ENCODE measurements around the gene ZNF878.

DNA sequence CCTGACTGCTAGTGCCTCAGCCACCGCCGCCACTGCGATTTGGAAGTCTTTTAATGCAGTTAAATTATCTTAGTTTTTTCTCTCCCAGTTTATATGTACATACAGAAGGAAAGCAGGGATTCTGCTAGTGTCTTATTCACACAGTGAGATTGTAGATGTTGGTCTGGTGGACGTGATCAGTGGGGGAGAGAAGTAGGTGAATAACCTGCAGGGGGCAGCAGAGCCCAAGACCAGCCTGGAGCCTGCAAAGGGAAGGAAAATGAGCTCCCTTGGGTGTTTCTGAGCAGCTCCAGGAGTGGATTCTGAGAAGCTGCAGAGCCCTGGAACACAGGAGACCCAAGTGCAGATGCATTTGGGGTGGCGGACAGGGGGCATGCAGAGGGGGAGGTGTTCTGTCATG, 38.0 kb upstream of the ZNF878 start:
- TF ChIP-seq, protein P1, sequence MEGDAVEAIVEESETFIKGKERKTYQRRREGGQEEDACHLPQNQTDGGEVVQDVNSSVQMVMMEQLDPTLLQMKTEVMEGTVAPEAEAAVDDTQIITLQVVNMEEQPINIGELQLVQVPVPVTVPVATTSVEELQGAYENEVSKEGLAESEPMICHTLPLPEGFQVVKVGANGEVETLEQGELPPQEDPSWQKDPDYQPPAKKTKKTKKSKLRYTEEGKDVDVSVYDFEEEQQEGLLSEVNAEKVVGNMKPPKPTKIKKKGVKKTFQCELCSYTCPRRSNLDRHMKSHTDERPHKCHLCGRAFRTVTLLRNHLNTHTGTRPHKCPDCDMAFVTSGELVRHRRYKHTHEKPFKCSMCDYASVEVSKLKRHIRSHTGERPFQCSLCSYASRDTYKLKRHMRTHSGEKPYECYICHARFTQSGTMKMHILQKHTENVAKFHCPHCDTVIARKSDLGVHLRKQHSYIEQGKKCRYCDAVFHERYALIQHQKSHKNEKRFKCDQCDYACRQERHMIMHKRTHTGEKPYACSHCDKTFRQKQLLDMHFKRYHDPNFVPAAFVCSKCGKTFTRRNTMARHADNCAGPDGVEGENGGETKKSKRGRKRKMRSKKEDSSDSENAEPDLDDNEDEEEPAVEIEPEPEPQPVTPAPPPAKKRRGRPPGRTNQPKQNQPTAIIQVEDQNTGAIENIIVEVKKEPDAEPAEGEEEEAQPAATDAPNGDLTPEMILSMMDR (IDR thresholded peaks at IDR 0.05): peak; percentile 78
- TF ChIP-seq, protein P2, sequence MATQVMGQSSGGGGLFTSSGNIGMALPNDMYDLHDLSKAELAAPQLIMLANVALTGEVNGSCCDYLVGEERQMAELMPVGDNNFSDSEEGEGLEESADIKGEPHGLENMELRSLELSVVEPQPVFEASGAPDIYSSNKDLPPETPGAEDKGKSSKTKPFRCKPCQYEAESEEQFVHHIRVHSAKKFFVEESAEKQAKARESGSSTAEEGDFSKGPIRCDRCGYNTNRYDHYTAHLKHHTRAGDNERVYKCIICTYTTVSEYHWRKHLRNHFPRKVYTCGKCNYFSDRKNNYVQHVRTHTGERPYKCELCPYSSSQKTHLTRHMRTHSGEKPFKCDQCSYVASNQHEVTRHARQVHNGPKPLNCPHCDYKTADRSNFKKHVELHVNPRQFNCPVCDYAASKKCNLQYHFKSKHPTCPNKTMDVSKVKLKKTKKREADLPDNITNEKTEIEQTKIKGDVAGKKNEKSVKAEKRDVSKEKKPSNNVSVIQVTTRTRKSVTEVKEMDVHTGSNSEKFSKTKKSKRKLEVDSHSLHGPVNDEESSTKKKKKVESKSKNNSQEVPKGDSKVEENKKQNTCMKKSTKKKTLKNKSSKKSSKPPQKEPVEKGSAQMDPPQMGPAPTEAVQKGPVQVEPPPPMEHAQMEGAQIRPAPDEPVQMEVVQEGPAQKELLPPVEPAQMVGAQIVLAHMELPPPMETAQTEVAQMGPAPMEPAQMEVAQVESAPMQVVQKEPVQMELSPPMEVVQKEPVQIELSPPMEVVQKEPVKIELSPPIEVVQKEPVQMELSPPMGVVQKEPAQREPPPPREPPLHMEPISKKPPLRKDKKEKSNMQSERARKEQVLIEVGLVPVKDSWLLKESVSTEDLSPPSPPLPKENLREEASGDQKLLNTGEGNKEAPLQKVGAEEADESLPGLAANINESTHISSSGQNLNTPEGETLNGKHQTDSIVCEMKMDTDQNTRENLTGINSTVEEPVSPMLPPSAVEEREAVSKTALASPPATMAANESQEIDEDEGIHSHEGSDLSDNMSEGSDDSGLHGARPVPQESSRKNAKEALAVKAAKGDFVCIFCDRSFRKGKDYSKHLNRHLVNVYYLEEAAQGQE (IDR thresholded peaks at IDR 0.05; ENCODE audit: insufficient read depth in 1 of 2, low read depth in 2 of 2, low read length in 1 of 2): no peak
- no peak for TF ChIP-seq SIN3A (IDR thresholded peaks at IDR 0.05; ENCODE audit: borderline replicate concordance, insufficient read depth, low read depth, low read length)
- no peak for TF ChIP-seq POLR2AphosphoS5 (IDR thresholded peaks at IDR 0.05; ENCODE audit: low read depth, low read length)
